Urinary bladder (tissue), 4 donors: ENCODE results near the gene SRCIN1. TPM values are rescaled to one million over a fixed set of nuclear protein-coding genes. Genes with fewer than 3 reads are reported as not detected.

Experiments used
- DNase-seq: peaks from one replicate; pipeline ENCODE4 v3.0.0-alpha.2; 2015; ENCODE audit errors: extremely low spot score
- H3K27ac ChIP-seq: one replicate; pipeline ENCODE4 v1.5.1; 2013; ENCODE audit warnings: low read depth, mild to moderate bottlenecking, moderate library complexity
- H3K36me3 ChIP-seq: one replicate; pipeline ENCODE4 v1.6.1; 2013; ENCODE audit warnings: mild to moderate bottlenecking, moderate library complexity; ENCODE audit not compliant: insufficient read depth
- H3K4me1 ChIP-seq: one replicate; pipeline ENCODE4 v1.6.1; 2013; ENCODE audit warnings: mild to moderate bottlenecking, moderate library complexity; ENCODE audit not compliant: insufficient read depth
- H3K4me3 ChIP-seq: one replicate; pipeline ENCODE4 v1.5.1; 2013; ENCODE audit warnings: low read depth, low read length
- WGBS: extraction: QIAGEN DNeasy Blood & Tissue Kit; methylation state at CpG from one replicate; pipeline ENCODE4 v1.1.7; 2013; 5-methylcytosine and 5-hydroxymethylcytosine counted together
- polyA plus RNA-seq: library from polyadenylated mRNA; stranded (reverse); fragments of 200-250 nt; gene quantifications from one replicate; pipeline ENCODE4 v1.2.3, GENCODE V29; 2013
- total RNA-seq: library from RNA; depleted of rRNA; stranded (reverse); fragments of >200 nt; gene quantifications from one replicate; pipeline ENCODE4 v1.2.3, GENCODE V29; 2014
- donor health status: healthy with polysubstance abuse.
- donor health status: healthy.

The SRCIN1 gene
- total and polyA plus RNA-seq, 2 donors, result 2.7 to 3.0 TPM

DNA sequence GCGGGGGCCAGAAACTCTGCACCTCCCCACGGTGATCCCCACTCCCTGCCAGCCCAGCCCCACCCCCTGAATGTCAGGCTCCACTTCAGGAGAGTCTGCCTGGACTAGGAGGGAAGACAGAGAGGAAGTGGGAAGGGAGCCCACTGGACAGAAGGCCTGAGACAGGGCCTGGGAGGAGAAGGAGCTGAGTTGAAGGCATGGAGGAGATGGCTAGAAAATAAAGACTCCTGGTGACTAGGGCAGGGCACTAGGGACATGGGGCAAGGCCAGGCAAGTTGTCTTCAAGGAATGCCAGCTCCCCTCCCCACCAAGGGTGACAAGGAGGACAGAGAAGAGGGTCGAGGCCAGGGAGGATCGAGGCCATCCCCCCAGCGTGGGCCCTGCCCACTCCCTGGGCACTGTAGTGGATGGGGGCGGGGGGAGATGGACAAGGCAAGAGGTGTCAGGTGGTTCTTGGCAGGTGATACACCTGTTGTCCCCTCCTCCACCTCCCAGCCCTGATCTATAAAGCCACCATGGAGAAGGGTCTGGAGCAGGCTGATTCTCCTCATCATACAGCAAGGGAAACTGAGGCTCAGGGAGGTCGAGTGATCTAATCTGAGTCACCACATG lies 19.7 kb downstream of the SRCIN1 start:
- 66% methylated on average over 7 of the region's 7 CpGs for WGBS
- Histone ChIP-seq H3K4me3 (no peak overlapping the region), H3K36me3 (no peaks in the 10 kb centered on the region), H3K27ac (no peak overlapping the region), H3K4me1 (no peaks in the 10 kb centered on the region)
- DNase-seq, result no peak

DNA sequence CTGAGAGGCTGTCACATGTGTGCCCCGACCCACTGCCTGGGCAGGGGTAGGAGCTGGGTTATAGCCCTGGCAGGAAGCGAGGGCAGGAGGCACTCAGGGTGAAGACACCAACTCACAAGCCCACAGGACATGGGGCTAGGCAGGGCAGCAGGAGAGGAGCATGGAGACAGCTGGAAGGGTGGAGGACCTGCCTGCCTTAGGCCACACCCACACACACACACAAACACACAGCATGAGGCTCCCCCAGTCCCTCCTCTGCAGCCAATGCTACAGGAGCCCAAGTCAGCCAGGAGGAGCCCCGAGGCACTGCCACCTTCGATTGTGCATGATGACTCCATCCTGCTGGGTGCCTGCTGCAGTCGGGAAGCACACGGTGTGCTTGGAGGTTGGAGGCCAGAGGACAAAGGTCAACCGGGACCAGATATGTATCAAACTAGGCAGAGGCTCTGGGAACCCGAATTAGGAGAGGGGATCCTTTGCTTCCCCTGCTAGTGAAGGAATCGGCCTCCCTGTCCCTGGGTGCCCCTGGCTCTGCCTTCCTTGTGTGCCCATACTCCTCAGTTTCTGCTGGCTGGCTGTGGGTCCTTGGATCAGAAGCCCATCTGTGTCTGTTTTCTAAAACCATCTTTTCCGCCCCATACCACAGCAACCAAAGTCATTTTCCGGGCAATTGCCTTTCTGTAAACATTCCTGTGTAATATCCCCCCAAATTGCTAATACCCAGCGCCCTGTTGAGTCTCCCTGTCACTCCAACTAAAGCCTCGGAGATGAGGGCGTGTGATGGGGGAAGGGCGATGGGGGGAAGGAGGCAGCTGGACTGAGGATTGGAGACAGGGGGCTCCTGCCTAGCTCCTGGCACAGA lies 20.5 kb downstream of the SRCIN1 start:
- 48% methylated on average over 15 of the region's 15 CpGs for WGBS
- no peak overlapping the region for H3K4me3 ChIP-seq
- no peaks in the 10 kb centered on the region for H3K36me3 ChIP-seq
- H3K4me1 ChIP-seq, result no peaks in the 10 kb centered on the region
- H3K27ac ChIP-seq, result no peak overlapping the region
- no peak for DNase-seq

DNA sequence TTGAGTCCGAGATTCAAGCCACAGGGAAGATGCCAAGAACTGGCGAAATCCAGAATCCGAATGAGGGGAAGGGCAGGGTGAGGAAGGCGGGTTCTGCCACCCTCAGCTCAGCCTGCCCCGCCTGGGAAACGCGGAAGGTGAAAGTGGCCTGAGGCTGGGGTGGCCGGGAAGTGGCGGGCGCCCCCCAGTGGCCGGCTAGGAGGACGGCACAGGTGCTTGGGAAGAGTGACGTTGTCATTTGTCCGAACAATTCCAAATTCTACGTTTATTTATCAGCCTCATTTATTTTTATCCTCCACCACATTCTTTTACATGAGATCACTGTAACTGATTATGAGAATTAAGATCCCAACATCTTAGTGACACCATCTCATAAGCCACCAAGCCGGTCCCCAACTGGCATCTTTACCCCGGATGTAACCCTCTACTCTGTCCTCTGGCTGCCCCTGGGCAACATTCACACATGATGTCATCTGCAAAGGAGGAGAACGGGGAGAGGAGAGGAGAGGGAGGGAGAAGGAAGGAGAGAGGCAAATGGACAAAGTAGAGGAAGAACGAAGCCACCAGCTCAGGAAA lies 21.3 kb downstream of the SRCIN1 start:
- WGBS, result 11% methylated on average over 19 of the region's 19 CpGs
- DNase-seq, result no peak
- Histone ChIP-seq H3K36me3 (no peaks in the 10 kb centered on the region), H3K4me3 (no peak overlapping the region), H3K27ac (no peak overlapping the region), H3K4me1 (no peaks in the 10 kb centered on the region)

DNA sequence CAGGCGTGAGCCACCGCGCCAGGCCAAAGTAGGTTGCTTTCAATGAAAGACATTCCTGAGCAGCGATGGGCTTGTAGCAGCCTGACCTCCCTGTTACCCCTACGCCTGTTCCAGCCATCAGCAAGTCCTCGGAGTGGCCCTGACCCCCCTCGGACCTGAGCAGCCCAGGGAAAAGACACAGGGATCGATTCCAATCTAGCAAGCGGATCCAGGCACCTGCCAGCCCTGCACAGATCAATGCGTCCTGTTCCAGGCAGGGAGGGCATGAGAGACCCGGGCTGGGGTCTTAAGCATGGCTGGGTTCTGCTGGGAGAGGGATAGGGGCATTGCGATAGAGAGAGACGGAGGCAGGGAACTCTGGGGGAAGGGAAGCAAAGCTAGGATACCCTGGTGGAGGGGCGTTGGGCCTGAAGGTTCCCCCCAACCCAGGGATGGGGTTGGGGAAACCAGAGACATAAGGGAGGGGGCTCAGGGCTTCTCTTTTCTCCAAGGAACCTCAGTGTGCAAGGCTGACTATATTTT lies 21.9 kb downstream of the SRCIN1 start:
- DNase-seq, result no peak
- no peak overlapping the region for H3K27ac ChIP-seq
- WGBS, result 79% methylated on average over 14 of the region's 14 CpGs
- no peaks in the 10 kb centered on the region for H3K36me3 ChIP-seq
- no peak overlapping the region for H3K4me3 ChIP-seq
- no peaks in the 10 kb centered on the region for H3K4me1 ChIP-seq

DNA sequence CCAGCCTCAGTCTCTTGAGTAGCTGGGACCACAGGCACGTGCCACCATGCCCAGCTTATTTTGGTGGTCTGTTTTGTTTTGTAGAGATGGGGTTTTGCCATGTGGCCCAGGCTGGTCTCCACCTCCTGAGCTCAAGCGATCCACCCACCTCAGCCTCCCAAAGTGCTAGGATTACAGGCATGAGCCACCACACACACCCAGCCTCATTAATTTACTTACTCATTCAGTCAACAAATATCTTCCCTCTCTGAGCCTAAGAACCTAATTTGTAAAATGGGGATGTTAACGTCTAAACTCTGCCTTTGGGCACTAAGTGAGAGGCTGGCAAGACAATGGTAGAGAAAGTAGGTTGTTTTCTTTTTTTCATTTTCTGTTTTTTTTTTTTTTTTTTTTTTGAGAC lies 22.6 kb downstream of the SRCIN1 start:
- no peak overlapping the region for H3K4me3 ChIP-seq
- H3K4me1 ChIP-seq, result no peaks in the 10 kb centered on the region
- no peak for DNase-seq
- H3K36me3 ChIP-seq, result no peaks in the 10 kb centered on the region
- 82% methylated on average over 3 of the region's 3 CpGs for WGBS
- no peak overlapping the region for H3K27ac ChIP-seq

DNA sequence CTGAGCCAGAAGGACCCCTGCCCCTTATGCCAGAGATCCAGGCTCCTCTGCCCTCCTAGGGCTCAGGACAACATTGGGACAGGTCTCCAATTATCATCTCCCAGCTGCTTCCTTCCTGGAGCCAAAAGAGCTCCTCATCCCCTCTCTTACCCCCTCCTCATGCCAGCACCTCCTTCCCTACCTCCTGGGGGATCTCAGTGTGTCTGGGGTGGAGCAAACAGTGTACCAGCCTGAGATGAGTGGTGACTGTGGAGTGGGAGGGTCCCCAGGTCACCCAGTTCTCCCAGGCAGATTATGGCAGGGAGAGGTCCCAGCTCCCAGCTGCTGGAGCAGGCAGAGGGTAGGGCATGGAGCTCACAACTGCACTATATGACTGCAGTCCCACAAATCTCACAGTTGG lies 23.7 kb downstream of the SRCIN1 start:
- no peak for DNase-seq
- no peaks in the 10 kb centered on the region for H3K36me3 ChIP-seq
- no peak overlapping the region for H3K4me3 ChIP-seq
- no peak overlapping the region for H3K27ac ChIP-seq
- H3K4me1 ChIP-seq, result no peaks in the 10 kb centered on the region

DNA sequence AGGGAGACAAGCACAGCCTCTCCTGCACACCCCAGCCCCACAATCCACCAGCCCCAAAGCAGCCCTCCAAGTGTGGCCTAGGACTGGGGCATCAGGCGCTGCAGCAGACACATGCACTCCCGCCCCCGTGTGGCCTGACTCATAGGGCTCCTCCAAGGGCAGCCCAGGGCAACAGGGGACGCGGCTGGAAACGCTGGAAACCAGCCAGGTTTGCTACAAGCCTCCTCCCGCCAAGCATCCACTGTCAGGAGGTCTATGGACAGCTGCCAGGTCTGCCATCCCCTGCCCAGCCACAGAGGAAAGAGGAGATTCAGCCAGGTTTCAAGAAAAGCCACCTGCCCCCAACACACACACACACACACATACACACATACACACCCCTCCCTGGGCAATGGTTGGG lies 25.8 kb downstream of the SRCIN1 start:
- Histone ChIP-seq H3K27ac (no peak overlapping the region), H3K36me3 (no peaks in the 10 kb centered on the region), H3K4me1 (no peaks in the 10 kb centered on the region), H3K4me3 (no peak overlapping the region)
- WGBS, result 22% methylated on average over 7 of the region's 7 CpGs
- no peak for DNase-seq

DNA sequence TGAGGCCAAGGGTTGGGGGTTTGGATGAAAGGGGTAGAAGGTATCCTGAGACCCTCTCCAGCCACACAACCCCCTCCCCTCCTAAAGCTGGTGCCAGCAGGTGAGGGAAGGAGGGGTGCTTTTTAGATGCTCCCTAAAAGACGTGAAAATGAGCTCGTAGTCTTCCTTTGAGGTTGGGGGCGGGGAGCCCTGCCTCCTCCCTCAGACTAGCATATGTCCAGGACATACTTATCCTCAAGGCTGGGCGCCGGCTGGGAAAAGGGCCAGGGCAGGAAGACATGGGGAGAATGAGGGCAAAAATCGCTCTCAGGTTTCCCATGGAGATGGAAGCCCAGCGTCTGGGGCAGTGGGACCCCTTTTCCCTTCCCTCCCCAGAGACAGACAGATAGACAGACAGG lies 26.7 kb downstream of the SRCIN1 start:
- no peak for DNase-seq
- no peaks in the 10 kb centered on the region for H3K36me3 ChIP-seq
- H3K4me1 ChIP-seq, result no peaks in the 10 kb centered on the region
- H3K27ac ChIP-seq, result no peak overlapping the region
- H3K4me3 ChIP-seq, result no peak overlapping the region
- WGBS, result 29% methylated on average over 7 of the region's 7 CpGs

DNA sequence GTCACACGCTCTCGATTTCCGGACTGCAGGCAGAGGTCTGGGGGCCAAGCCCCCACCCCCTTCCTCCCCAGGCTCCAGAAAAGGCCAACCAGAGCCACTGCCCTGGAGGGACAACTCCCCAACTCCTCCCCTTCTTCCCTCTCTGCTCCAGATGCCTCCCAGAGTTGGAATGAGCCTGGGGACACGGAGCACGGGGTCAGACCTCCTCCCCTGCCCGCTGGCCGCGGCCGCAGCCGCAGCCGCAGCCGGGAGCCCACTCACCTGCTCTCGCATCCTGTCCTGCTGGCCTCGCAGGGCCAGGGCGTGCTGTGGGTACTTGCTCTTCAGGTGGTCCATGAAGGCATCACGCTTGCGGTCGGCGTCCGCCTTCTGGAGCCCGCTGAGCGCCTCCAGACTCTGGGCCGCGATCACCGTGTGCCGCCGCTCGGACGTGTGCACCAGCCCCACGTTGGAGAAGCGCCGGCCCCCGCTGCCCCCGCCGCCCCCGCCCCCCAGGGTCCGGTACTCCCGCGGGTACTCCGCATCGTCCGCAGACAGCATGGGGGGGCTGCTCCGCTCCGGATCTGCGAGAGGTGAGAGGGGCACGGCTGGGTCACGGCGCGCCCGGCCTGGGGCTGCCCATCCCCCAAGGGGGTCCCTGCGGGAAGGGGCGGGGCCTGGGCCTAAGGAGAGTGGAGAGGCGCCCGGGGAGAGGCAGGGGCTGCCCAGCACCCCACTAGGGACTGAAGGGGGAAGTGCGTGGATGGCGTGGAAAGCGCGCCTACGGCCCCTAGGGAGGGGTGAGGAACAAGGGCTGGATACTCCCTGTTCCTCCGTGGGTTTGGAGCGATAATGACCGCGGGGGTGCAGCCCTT lies 27.3 kb downstream of the SRCIN1 start:
- DNase-seq, result no peak
- no peaks in the 10 kb centered on the region for H3K4me1 ChIP-seq

DNA sequence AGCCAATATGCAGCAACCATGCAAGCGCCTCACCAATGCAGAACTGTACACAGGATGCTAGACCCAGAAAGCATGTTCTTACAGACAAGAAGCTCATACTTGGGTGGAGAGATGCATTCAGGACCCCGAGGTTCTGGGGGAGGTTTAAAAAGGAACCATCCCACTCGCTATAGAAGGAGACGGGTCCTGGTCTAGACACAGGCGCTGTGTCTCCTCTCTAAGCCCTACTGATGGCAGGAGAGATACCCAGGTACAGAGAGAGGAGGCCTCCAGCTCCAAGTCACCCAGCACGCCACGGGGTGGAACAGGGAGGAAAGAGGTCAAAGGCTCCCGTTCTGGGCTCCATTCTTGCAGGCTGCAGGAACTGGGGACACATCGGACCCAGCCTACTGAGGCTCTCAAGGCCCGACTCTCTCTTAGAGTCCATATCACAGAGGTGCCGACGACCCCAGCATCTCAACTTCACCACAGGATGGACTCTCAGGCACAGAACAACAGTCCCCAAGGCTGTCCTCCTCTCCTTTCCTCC lies 28.0 kb downstream of the SRCIN1 start:
- Histone ChIP-seq H3K27ac (no peak overlapping the region), H3K4me3 (no peak overlapping the region), H3K36me3 (no peaks in the 10 kb centered on the region), H3K4me1 (no peaks in the 10 kb centered on the region)
- no peak for DNase-seq
- 36% methylated on average over 12 of the region's 12 CpGs for WGBS

More for the DNA sequence above, 27.3 kb downstream of the SRCIN1 start:
- Histone ChIP-seq H3K36me3 (no peaks in the 10 kb centered on the region), H3K4me3 (no peak overlapping the region), H3K27ac (no peak overlapping the region)
- 3% methylated on average over 63 of the region's 63 CpGs for WGBS

DNA sequence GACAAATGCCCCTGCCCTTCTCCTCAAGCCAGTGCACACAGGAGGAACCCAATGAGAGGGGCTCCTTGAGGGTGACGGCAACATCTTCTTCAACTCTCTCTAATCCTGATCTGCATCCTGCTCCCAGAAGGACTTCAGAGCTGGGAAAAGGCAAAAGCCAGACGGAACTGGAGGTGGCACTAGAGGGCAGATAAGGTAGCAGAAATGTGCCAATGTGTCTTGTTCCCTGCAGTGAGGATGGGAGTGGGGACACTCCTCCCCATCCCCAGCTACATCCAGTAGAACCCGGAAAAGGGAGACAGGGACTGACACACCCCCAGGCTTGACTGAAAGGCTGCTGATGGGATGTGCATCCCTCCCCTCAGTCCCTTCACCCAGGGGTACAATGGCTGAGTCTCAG lies 28.5 kb downstream of the SRCIN1 start:
- Histone ChIP-seq H3K27ac (no peak overlapping the region), H3K36me3 (no peaks in the 10 kb centered on the region), H3K4me1 (no peaks in the 10 kb centered on the region), H3K4me3 (no peak overlapping the region)
- no peak for DNase-seq
- 61% methylated on average over 3 of the region's 3 CpGs for WGBS

DNA sequence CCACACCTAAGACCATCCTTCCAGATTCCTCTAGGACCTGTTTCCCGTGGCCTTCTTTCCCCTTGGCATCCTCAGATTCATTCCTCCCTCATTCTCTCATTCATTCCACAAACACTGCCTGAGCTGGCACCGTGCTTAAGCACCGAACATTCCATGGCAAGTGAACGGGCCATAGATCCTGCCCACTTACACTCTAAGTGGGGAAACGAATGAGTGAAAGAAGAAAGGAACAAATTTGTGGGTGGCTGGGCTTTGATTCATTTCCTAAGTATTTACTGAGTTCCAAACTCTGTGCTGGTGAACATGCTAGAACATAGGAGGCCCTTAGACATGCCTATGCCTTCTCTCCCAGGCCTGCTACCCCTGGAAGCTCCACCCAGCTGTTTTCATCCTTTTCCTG lies 30.0 kb downstream of the SRCIN1 start:
- H3K27ac ChIP-seq, result no peak overlapping the region
- no peak overlapping the region for H3K4me3 ChIP-seq
- no peak for DNase-seq
- 52% methylated on average over 5 of the region's 5 CpGs for WGBS
- no peaks in the 10 kb centered on the region for H3K4me1 ChIP-seq
- no peaks in the 10 kb centered on the region for H3K36me3 ChIP-seq

DNA sequence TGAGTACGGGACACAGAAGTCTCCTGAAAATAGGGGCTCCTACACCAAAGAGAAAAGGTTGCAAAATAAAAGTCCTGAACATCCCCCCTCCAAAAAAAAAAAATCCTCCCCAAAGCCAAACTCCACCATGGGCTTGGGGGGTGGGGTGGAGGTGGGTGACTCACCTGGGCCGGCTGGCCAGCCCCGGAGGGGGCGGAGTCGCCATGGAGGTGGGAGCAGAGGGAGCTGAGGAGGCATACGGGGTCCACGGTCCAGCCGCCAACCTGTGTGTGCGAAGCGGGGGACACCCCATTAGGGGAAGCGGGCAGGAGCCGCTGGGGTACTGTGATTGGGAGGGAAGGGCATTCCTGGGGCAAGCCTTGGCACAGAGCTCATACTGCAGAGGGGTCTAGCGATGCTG lies 31.0 kb downstream of the SRCIN1 start:
- no peaks in the 10 kb centered on the region for H3K36me3 ChIP-seq
- no peak for DNase-seq
- no peaks in the 10 kb centered on the region for H3K4me1 ChIP-seq
- no peak overlapping the region for H3K4me3 ChIP-seq
- H3K27ac ChIP-seq, result no peak overlapping the region
- WGBS, result 52% methylated on average over 13 of the region's 13 CpGs
